ENCODE measurements around the gene C2orf80.
"Not testable (repeated sequence)": the region's sequence is repeated elsewhere in the genome, so short reads cannot be mapped to it uniquely, and the experiment has no call there.

The C2orf80 gene
- total RNA-seq = 0 to 0.10 reads per million in 2 donors

DNA sequence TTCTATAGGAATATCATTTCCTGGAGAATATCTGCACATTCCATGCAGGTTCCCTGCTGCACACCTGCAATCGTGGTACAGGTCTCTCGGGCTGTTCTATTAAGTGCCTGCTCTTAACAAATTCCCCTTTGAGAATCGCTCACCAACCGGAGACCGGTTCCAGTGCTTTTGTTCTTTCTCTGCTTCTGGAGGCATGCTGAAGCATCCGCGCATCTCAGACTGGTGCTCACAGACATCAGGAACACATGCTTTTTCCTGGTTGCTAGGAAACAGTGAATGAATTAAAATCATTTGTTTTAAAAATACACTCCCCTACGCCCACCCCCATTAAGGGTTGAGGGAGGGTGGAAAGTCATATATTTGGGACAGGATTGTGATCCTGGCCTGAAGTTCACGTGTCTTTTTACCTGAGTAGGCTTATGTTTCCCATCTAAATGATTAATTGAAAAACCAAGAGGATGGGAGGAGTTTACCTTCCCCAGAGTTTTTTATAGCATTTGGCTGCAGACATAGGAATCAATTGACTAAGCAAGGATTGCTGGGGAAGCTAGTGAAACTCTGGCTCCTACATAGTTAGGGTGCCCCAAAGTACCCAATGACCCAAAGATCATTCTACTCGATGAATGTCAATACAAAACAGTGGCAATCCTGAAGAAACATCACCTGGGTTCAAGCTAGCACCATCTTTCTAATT is at the start of gene C2orf80:
Gene C2orf80, minus strand, starts transcription at position 221 of the 694 bp plus-strand sequence. CDS start 3,044 bp downstream, outside the sequence.
- DNase-seq = no peak

DNA sequence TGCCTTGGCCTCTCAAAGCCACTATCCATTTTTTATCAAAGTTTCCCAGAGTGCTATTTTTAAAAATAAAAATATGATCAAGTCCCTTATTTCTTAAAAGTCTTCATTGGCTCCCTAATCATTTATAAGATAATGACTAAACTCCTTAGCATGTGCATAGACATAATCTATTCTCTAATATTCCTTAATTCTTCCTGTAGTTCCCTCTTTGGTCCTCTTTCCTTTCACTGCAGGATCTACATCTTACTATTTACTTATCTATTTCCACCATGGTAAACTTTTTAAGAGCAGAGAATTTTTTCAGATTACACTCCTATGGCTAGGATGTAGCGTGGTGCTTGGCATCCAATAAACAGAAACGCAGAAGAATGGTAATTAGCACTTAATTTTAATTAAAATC is 46.0 kb upstream of the C2orf80 start:
- DNase-seq = no peak

DNA sequence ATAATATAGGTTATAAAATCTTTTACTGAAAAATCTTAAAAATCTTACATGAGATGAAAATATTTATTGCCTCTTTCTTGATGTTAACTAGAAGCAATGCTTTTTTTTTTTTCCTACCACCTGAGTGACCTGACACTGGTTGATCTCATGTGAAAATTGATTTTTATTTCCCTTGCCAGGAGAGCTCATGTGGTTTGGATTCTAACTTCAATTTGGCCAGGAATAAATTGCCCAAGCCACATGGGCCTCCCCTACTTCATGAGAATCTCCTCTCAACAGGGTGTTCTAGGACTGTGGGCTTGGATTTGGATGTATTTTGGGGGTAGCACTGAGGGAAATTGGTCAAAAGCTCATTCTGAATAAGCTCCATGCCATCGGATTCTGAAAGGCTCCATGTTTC is 45.0 kb upstream of the C2orf80 start:
- DNase-seq = no peak

DNA sequence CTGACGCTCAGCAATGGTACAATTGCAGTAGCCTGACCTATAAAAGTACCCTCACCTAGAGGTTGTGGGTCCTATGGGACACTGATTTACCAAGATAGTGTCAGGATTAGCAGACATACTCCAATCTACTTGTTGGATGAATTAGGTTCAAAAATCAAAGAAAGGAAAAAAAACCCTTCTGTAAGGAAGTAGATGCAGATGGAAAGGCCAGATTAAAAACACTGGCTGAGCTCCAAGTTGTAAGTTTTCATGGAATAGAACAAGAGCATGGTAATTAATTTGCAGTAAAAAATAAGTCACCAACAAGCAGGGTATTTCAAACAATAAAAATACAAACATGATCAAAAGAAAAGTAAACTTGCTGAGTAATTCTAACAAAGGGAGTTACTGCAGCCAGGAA is 38.6 kb upstream of the C2orf80 start:
- no peak for DNase-seq

DNA sequence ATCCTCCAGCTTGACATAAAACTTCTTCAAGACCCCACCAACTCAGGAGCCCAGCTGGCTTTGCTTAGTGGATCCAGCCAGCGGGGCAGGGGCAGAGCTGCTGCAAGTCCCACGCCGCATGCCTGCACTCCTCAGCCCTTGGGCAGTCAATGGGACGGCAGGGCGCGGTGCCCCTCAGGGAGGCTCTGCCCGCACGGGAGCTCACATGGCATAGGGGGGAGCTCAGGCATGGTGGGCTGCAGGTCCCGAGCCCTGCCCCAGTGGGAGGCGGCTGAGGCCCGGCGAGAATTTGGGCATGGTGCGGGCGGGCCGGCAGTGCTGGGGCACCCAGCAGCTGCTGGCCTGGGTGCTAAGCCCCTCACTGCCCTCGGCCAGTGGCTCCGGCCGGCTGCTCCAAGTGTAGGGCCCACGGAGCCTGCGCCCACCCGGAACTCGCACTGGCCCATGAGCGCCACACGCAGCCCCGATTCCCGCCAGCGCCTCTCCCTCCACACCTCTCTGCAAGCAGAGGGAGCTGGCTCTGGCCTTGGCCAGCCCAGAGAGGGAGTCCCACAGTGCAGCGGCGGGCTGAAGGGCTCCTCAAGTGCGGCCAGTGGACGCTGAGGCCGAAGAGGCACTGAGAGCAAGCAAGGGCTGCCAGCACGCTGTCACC is 37.9 kb upstream of the C2orf80 start:
- no peak for DNase-seq

DNA sequence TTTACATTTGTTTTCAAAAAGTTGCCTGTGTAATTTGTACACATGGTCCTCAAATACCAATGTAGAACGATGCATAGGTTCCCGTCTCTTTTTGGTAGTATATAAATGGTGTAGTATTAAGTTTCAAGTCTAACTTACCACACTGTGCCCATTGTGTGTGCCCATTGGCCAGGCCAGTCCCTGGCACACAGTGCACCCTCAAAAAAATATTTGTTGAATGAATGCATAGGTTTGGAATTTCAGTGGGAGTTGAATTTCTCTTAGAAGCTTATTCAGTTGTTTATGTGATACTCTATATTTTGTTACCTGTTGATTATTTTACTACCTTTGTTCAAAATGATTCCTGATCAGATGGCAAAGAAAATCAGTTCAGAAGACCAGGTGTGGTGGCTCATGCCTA is 35.0 kb upstream of the C2orf80 start:
- no peak for DNase-seq

DNA sequence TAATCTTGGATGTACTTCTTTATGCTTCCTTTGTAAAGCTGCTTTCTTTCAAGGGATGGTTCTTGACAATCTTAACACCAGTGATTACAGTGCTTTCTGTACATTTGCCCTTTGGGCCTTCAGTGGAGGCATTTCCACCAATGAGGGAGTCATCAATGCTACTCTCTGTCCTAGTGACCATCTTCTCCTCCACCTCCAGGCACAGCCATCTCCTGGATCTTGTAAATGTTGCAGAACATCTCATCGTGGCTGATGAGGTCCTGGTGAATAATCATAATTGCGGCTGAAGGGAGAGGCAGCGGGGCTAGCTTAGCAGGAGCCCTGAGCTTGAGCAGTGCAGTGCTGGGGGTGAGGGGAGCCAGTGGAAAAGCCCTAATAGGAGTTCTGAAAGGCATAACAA is 32.5 kb upstream of the C2orf80 start:
- no peak for DNase-seq

DNA sequence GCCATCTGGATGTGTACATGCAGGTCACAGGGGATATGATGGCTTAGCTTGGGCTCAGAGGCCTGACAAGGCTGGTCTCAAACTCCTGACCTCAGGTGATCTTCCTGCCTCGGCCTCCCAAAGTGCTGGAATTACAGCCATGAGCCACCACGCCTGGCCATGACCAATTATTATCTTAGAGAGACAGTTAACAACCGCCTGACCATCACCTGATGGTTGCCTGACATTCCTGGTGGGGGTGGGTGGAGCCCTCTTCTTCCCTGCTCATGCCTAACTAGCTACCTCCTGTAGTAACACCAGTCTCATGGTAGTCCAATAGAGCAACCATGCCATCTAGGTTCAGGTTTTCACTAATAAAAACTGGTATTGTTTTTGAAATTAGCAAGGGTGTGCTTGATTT is 32.0 kb upstream of the C2orf80 start:
- not testable (repeated sequence) for DNase-seq

DNA sequence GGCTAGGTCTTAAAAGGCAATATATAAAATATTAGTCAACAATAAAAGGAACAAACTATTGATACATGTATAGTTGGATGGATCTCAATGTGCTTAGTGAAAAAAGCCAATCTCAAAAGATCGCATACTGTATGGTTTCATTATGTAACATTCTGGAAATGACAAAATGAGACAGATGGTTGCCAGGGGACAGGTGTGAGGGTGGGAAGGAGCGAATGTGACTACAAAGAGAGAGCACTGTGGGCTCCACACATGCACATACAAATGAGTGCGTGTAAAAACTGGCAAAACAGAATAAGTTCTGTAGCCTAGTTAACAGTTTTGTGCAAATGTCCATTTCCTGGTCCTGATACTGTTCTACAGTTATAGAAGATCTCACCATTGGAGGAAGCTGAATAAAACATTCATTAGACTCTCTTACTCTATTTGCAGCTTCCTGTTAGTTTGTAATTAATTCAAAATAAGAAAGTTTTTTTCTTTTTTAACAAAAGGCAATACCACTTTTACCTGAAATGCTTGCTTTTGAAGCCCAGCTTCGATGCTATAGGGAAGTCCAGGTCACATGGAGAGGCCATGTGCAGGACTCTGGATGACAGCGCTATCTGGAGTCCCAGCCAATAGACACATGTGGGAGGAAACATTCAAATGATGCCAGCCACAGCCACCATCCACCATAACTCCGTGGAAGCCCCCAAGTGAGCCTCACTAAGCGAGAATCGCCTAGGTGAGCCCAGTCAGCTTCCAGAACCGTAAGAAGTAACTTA is 21.0 kb upstream of the C2orf80 start:
- no peak for DNase-seq

DNA sequence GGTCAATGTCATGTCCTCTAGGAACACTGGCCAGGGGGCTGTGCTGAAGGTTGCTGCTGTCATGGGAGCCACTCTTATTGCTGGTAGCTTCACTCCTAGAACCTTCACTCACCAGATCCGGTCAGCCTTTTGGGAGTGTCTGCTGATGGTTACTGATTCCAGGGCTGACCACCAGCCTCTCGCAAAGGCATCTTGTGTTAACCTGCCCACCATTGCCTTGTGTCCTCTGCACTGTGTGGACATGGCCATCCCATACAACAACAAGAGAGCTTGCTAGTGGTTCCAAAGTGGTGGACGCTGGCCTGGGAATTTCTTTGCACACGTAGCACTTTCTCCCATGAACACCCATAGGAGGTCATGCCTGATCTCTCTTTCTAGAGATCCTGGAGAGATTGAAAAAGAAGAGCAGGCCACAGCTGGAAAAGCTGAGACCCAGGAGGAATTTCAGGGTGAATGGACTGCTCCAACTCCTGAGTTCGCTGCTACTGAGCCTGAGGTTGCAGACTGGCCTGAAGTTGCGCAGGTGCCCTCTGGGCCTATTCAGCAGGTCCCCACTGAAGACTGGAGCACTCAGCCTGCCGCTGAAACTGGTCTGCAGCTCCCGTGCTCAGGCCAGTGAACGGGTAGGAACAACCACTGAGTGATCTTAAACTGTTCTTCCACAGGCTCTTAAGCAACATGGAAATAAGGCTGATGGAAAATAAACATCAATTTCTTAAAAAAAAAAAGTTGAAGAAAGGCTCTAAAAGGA is 18.7 kb upstream of the C2orf80 start:
- no peak for DNase-seq

DNA sequence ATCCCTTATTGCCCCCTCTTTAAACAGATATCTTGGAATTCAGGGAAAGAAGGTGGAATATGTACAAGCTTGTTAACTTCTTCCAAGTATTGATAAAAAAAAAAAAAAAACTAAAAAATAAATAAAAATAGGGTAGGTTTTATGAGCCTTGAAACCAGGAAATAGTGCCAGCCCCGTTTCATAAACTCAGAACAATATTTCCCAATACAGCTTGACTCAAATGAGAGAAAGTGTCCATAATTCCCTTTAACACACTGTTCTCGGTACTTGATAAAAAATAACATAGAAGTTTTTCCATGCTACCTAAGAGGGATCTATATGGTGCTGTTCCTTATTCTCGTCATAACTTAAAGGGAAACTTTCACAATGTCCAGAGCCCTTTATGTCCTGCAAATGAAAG is 17.9 kb upstream of the C2orf80 start:
- no peak for DNase-seq

DNA sequence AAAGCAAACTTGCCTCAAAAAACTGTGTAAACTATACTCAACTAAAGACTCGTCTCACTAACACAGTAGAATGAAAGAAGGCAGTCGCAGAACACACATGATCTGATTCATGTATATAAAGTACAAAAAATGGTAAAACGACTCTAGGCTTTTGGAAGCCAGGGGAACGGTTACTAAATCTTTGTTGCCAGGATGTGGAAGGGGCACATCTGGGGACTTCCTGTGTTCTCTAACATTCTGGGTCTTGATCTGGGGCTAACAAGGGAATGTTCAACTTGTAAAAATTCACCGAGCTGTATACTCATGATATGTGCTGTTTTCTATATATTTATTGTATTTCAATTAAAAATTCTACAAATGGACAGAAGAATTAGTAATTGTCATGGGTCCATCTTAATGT is 14.3 kb upstream of the C2orf80 start:
- no peak for DNase-seq

DNA sequence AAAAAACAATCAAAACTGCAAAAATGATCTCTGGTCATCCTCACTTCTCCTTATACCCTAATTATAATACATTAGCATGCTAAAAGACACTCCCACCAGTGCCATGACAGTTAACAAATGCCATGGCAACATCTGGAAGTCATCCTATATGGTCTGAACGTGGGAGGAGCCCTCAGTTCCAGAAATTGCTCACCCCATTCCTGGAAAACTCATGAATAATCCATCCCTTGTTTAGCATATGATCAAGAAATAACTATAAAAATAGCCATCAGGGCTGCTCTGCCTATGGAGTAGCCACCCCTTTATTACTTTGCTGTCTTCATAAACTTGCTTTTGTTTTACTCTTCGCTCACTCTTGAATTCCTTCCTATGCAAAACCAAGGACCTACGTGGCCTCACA is 5.7 kb upstream of the C2orf80 start:
- no peak for DNase-seq

DNA sequence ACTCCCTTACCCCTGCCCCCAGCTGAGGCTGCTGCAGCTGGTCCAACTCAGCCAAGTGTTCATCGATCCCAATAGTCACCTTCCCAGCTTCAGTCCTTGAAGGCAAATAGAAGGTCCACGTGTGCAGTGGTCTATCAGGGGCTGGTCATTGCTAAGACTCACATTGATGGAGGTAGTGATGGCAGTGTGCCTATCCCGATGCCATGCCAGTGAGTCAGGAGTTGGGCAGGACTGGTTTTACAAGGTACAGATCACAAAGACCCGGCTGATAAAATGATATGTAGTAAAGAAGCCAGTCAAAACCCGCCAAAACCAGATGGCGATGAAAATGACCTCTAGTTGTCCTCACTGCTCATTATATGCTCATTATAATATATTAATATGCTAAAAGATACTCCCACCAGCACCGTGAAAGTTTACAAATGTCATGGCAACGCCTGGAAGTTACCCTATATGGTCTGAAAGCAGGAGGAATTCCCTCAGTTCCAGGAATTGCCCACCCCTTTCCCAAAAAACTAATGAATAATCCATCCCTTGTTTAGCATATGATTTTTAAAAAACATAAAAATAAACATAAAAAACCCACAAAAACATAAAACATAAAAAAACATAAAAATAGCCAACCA is 2.9 kb upstream of the C2orf80 start:
- no peak for DNase-seq

DNA sequence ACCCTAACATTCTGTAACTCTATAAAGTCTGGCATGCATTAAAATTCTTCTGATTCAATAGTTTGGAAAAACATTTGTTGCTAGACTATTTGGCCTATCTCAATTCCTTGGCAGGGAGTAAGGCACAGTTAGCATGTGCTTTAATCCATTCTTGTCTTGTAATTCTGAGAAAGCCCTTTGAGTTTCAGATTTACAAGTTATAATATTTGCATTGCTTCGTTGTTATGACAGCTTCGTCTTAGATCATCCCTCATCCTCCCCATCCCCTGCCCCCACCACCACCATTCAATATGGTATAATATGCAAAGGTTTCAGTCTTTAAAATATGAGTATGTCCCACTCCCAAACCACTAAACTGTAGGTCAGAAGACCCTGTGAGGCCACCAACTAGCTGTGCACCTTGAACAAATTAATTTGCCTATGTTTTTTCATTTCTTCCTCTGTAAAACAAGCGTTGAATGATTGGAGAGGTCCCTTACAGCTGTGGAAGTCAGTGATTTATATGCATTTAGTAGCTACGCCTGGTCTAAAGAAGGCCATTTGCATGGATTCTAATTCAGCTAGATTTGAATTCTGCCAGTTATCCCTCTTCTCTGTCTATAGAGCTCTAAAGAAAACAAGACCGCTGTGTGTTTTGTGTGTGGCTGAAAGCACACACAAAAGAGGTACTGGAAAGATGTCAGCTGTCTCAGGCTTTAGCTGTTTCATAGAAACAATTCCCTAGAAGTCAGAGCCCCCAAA is 591 bp downstream of the C2orf80 start:
- DNase-seq = no peak

DNA sequence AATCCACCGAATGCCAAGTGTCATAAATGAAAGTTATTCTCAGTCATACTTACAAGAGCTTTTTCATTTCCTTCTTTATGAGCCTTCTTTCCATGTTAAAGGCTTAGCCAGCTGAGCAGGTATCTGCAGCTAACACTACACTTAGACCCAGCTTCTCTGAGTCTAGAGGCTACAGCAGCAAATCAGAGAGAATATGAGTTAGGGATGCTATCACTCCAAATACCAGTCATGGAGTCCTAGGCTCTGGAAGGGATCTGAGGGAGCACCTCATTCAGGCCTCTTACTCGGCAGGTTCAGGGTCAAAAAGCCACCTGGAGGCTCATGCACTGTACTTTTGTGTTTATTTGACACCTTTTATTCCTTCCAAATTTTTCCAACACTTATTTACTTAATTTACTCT is 2.9 kb downstream of the C2orf80 start:
- no peak for DNase-seq

DNA sequence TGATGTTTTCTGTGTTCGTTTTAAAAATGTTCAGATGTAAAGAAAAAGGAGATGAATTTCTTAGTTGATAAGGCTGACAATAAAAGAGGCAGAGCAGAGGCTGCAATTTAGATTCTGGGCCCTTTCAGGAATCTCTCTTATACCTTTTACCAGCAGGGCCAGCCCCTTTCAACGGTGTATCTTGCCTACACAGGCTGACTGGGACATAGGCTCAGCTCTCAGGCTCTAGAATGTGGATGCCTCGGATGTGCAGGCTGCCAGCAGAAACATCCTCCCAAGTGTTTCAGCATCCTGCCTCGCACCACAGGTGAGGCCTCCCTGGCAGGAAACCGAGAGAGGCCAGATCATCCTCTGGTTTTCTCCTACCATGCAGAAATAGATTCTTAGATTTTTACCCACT is 3.4 kb downstream of the C2orf80 start:
- DNase-seq = no peak

DNA sequence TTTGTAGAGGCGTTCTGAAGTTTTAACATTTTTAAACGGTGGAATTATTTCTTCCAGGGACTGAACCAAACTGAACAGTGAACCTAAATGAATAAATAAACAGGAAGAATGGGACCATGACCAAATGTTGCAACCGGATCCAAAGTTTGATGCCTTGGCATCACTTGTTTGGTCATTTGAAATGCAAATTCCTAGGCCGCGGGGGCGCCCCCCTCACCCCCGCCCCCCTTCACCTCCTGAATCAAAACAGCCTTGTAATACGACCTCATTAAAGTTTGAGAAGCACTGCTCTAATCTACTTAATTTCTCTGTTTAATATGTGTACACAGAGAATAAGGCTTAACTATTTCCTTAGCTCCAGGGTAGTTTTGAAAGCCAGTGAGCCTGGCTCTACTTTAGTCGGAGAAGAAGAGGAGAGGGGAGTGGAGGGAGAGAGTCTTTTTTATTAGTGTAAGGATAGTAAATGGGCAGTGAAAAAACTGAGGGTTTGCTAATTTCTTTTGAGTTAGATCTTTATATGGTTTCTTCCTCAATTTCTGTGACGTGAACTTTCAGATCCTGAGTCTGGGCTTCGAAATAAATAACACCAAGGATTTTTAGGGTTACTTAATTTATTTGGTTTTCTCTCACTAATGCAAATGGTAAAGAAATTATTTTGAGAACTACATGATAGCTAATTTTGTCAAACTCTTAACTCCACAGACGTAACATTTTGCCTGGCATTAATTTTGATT is 5.7 kb downstream of the C2orf80 start:
- no peak for DNase-seq

DNA sequence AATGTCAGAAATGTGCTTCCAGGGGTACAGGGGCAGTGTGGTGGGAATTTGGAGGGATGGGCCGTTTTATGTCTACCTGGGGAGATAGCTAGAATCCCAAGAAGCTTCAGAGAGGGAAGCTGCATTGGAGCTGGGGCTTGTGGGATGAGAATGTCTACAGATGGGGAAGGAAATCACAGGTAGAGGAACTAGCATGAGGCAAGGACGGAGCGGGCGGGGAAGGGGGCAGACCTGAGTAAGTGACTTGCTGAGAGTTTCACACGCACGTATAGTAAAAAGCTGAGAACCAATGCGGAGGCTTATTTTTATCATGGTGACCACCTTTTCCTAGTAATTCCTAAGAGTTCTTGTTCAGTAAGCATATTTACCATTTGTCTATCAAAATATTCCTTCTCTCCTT is 6.3 kb downstream of the C2orf80 start:
- no peak for DNase-seq

DNA sequence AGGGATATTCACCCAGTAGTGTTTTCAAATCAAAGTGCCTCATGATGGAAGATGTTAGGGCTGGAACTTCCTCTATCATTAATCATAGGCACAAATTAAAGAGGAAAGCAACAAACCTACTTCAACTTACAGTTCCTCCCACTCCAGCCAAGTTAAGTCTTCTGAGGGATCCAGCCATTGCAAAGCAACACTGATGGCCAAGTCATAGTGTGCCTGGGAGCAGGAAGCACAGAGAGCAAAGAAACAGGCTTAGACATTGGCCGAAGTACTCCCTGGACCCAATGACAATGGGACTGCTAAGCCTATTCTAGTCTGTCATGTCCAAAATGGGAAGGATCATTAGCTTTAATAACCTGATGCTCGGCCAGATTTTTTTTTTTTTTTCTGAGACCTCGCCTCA is 7.0 kb downstream of the C2orf80 start:
- no peak for DNase-seq

DNA sequence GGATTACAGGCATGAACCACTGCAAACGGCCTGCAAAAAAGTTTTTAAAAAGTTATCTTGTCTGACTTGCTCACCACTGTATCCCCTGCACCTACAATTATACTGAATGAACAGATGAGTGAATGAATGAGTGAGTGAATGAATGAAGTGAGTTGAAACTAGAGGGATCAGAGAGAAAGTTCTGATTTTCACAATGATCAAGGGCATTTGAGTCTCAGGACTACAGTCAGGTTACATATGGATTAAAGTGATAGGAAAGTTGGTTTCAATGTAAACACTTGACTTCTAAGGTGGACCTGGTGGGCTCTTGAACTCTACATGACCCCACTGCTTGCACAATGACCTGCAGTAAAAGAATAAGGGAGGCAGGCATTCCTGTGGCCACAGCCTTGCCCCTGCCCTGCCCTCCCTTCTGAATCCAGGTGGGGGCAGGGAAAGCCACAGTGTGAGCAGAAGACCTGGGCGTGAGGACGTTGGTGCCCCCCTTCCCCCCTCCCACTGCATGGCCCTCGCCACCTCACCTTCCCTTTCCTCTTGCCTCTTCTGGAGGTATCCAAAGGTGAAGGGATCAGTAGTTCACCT is 10.7 kb downstream of the C2orf80 start:
- DNase-seq = no peak

All from activated gamma-delta T cell (primary cell).